H1 (cell line): Measurements from ENCODE around the gene KCTD11. TPM values are rescaled to one million over a fixed set of nuclear protein-coding genes. Genes with fewer than 3 reads are reported as not detected.

Experiments
- CTCF ChIA-PET: fragments of 300-600 bp; sonication (Branson Sonifier 250); formaldehyde crosslinking; loops from one replicate; lab custom pipeline; 2021; ENCODE audit not compliant: partially characterized antibody; lab: Charles Lee
- POLR2A ChIA-PET: fragments of 300-600 bp; sonication (Branson Sonifier 250); formaldehyde crosslinking; loops from one replicate; lab custom pipeline; 2021; ENCODE audit warnings: inconsistent platforms; ENCODE audit not compliant: partially characterized antibody; lab: Charles Lee
- DNase-seq, 2 experiments: peaks; one replicate each; pipeline versions ENCODE4 v3.0.0 to v3.0.0-alpha.2; 2010 to 2022; ENCODE audit warnings: low spot score in 2 of 2, low read depth in 1 of 2, mixed read lengths in 1 of 2
- FAIRE-seq: peaks from 2 replicates; lab custom pipeline; 2011; peaks lifted over from hg19 to GRCh38; lab: Jason Lieb, UNC
- H2AFZ ChIP-seq: 2 replicates; pipeline ENCODE4 v1.8.1; 2012; ENCODE audit warnings: low read length, inconsistent platforms
- H2AK5ac ChIP-seq: 2 replicates; pipeline ENCODE4 v1.6.1; 2013; ENCODE audit warnings: low read depth, low read length
- H2BK120ac ChIP-seq: replicated peaks from 2 replicates; pipeline ENCODE3; 2013; ENCODE audit warnings: low read depth, low read length, inconsistent platforms
- H2BK12ac ChIP-seq: 2 replicates; pipeline ENCODE4 v1.6.1; 2013; ENCODE audit warnings: low read depth, low read length
- H2BK15ac ChIP-seq: 2 replicates; pipeline ENCODE4 v1.6.1; 2013; ENCODE audit warnings: low read length
- H2BK20ac ChIP-seq: 2 replicates; pipeline ENCODE4 v1.6.1; 2013; ENCODE audit warnings: low read length
- H2BK5ac ChIP-seq: 2 replicates; pipeline ENCODE4 v1.6.1; 2013; ENCODE audit warnings: low read depth, low read length
- H3K14ac ChIP-seq: 2 replicates; pipeline ENCODE4 v1.6.1; 2013; ENCODE audit warnings: inconsistent platforms; ENCODE audit not compliant: insufficient read length
- H3K18ac ChIP-seq: 2 replicates; pipeline ENCODE4 v1.6.1; 2013; ENCODE audit warnings: low read length; ENCODE audit errors: extremely low read depth
- H3K23ac ChIP-seq: 2 replicates; pipeline ENCODE4 v1.6.1; 2013; ENCODE audit warnings: inconsistent platforms; ENCODE audit not compliant: insufficient read length
- H3K23me2 ChIP-seq: 2 replicates; pipeline ENCODE4 v1.6.1; 2013; ENCODE audit warnings: low read depth, low read length
- H3K27ac ChIP-seq: 2 replicates; pipeline ENCODE4 v1.6.1; 2011; ENCODE audit warnings: low read depth, low read length, inconsistent platforms
- H3K27me3 ChIP-seq, 4 experiments: replicated peaks in 1 of 4; 1 replicate in 1 of 4; 2 replicates in 3 of 4; pipeline versions ENCODE4 v1.6.1 to v1.8.1; 2011 to 2013; ENCODE audit warnings: low read length in 3 of 4, mild to moderate bottlenecking in 3 of 4, inconsistent platforms in 2 of 4, mixed read lengths in 2 of 4, moderate library complexity in 1 of 4; ENCODE audit not compliant: control insufficient read depth in 3 of 4, insufficient read depth in 3 of 4; ENCODE audit errors: extremely low read depth in 1 of 4
- H3K36me3 ChIP-seq, 4 experiments: 2 replicates each; pipeline versions ENCODE4 v1.6.1 to v1.8.1; 2011 to 2013; ENCODE audit warnings: mild to moderate bottlenecking in 4 of 4, low read length in 3 of 4, moderate library complexity in 2 of 4, control low read depth in 1 of 4, inconsistent platforms in 1 of 4; ENCODE audit not compliant: insufficient read depth in 4 of 4, control insufficient read depth in 2 of 4
- H3K4ac ChIP-seq: replicated peaks from 2 replicates; pipeline ENCODE3; 2013; ENCODE audit warnings: low read length, low read depth, mixed read lengths, inconsistent platforms; ENCODE audit not compliant: insufficient read length
- H3K4me1 ChIP-seq, 4 experiments: replicated peaks in 1 of 4; 1 replicate in 1 of 4; 2 replicates in 3 of 4; pipeline versions ENCODE4 v1.6.1 to v1.8.1; 2011 to 2013; ENCODE audit warnings: low read length in 3 of 4, inconsistent platforms in 2 of 4, mixed read lengths in 1 of 4; ENCODE audit not compliant: insufficient read depth in 4 of 4, control insufficient read depth in 3 of 4
- H3K4me2 ChIP-seq, 2 experiments: 2 replicates each; pipeline versions ENCODE4 v1.6.1 to v1.8.1; 2011 to 2013; ENCODE audit warnings: low read depth in 2 of 2, low read length in 2 of 2, control low read depth in 1 of 2, inconsistent platforms in 1 of 2, mild to moderate bottlenecking in 1 of 2; ENCODE audit not compliant: insufficient read depth in 1 of 2
- H3K4me3 ChIP-seq, 4 experiments: fragments of 200-600, 300-600 bp in 1 of 4; sonication (generic), shearing (Covaris generic), sonication (Bioruptor Twin) in 1 of 4; 2 replicates each; pipeline versions ENCODE4 v1.5.1 to v1.8.1; 2011 to 2016; ENCODE audit warnings: low read length in 4 of 4, low read depth in 3 of 4, control low read depth in 2 of 4, inconsistent platforms in 2 of 4, mild to moderate bottlenecking in 2 of 4, mixed read lengths in 1 of 4, moderate library complexity in 1 of 4; ENCODE audit not compliant: insufficient read depth in 2 of 4; ENCODE audit errors: extremely low read depth in 1 of 4
- H3K56ac ChIP-seq: replicated peaks from 2 replicates; pipeline ENCODE3; 2013; ENCODE audit warnings: low read depth, mild to moderate bottlenecking, mixed read lengths, low read length, inconsistent platforms; ENCODE audit not compliant: insufficient read length
- H3K79me1 ChIP-seq: 2 replicates; pipeline ENCODE4 v1.6.1; 2013; ENCODE audit warnings: low read depth, low read length, control low read depth
- H3K79me2 ChIP-seq, 2 experiments: 2 replicates each; pipeline versions ENCODE4 v1.6.1 to v1.8.1; 2012 to 2013; ENCODE audit warnings: low read length in 2 of 2, mild to moderate bottlenecking in 2 of 2, inconsistent platforms in 1 of 2; ENCODE audit not compliant: insufficient read depth in 2 of 2, control insufficient read depth in 1 of 2
- H3K9ac ChIP-seq, 4 experiments: replicated peaks in 1 of 4; 1 replicate in 1 of 4; 2 replicates in 3 of 4; pipeline versions ENCODE4 v1.6.1 to v1.8.1; 2011 to 2013; ENCODE audit warnings: low read depth in 3 of 4, low read length in 3 of 4, control low read depth in 2 of 4, mild to moderate bottlenecking in 2 of 4, moderate library complexity in 2 of 4, inconsistent platforms in 1 of 4; ENCODE audit errors: extremely low read depth in 1 of 4
- H3K9me3 ChIP-seq, 2 experiments: 2 replicates each; pipeline versions ENCODE4 v1.6.1 to v1.8.1; 2012 to 2013; ENCODE audit warnings: mild to moderate bottlenecking in 2 of 2, moderate library complexity in 2 of 2, control low read depth in 1 of 2, inconsistent platforms in 1 of 2, low read depth in 1 of 2, low read length in 1 of 2, mixed read lengths in 1 of 2; ENCODE audit not compliant: insufficient read depth in 2 of 2
- H4K20me1 ChIP-seq, 2 experiments: replicated peaks in 1 of 2; 2 replicates each; pipeline versions ENCODE3 to v1.8.1; 2011 to 2013; ENCODE audit warnings: inconsistent platforms in 2 of 2, low read length in 2 of 2, mild to moderate bottlenecking in 1 of 2; ENCODE audit not compliant: insufficient read depth in 2 of 2, control insufficient read depth in 1 of 2
- H4K5ac ChIP-seq: 2 replicates; pipeline ENCODE4 v1.6.1; 2013; ENCODE audit warnings: low read length, low read depth, mixed read lengths, inconsistent platforms; ENCODE audit not compliant: insufficient read length
- H4K8ac ChIP-seq: 2 replicates; pipeline ENCODE4 v1.8.0; 2013; ENCODE audit warnings: mild to moderate bottlenecking, moderate library complexity, low read length, inconsistent platforms; ENCODE audit not compliant: insufficient read depth; ENCODE audit errors: extremely low read depth
- H4K91ac ChIP-seq: replicated peaks from 2 replicates; pipeline ENCODE3; 2013; ENCODE audit warnings: low read length, mixed read lengths, inconsistent platforms; ENCODE audit not compliant: insufficient read length
- EP300 ChIP-seq, 2 experiments: IDR thresholded peaks; 1 replicate in 1 of 2; 2 replicates in 1 of 2; pipeline ENCODE4 v1.6.1; 2011 to 2012; ENCODE audit warnings: low read depth in 2 of 2, low read length in 2 of 2, mild to moderate bottlenecking in 2 of 2, borderline replicate concordance in 1 of 2, inconsistent platforms in 1 of 2, moderate library complexity in 1 of 2
- FOSL1 ChIP-seq: IDR thresholded peaks from 2 replicates; pipeline ENCODE4 v1.6.1; 2011; ENCODE audit warnings: mild to moderate bottlenecking, low read depth, low read length, moderate library complexity; ENCODE audit not compliant: insufficient read depth
- KDM4A ChIP-seq: IDR thresholded peaks from one replicate; pipeline ENCODE4 v1.7.1; 2012; ENCODE audit warnings: low read depth, mild to moderate bottlenecking, moderate library complexity, low read length, inconsistent platforms; ENCODE audit not compliant: severe bottlenecking
- KDM5A ChIP-seq: fragments of 200-600 bp; IDR thresholded peaks from 2 replicates; pipeline ENCODE4 v1.7.1; 2012; ENCODE audit warnings: mild to moderate bottlenecking, low read length, inconsistent platforms, mixed read lengths
- MAFK ChIP-seq: IDR thresholded peaks from 2 replicates; pipeline ENCODE4 v1.6.1; 2012; ENCODE audit warnings: low read depth, mild to moderate bottlenecking, improper control_type of control experiment, low read length
- NRF1 ChIP-seq: IDR thresholded peaks from 2 replicates; pipeline ENCODE4 v1.6.1; 2011; ENCODE audit warnings: mild to moderate bottlenecking, low read depth, low read length, improper control_type of control experiment
- RXRA ChIP-seq: IDR thresholded peaks from 2 replicates; pipeline ENCODE4 v1.6.1; 2011; ENCODE audit warnings: low read depth, mild to moderate bottlenecking, low read length, moderate library complexity; ENCODE audit not compliant: insufficient read depth
- YY1 ChIP-seq: IDR thresholded peaks from 2 replicates; pipeline ENCODE4 v1.6.1; 2011; ENCODE audit warnings: low read depth, mild to moderate bottlenecking, low read length
- WGBS, 2 experiments: shearing (Covaris generic) in 1 of 2; methylation state at CpG; one replicate each; pipeline versions ENCODE4 v1.1.6 to v1.1.7; 2013 to 2015; ENCODE audit warnings: low lambda C conversion rate in 2 of 2, mixed read lengths in 2 of 2, inconsistent platforms in 1 of 2, low coverage in 1 of 2, missing lambda C conversion rate in 1 of 2; ENCODE audit not compliant: insufficient replicate concordance in 2 of 2, insufficient coverage in 1 of 2, insufficient read length in 1 of 2; ENCODE audit errors: extremely low coverage in 1 of 2, missing lambda C conversion rate in 1 of 2; 5-methylcytosine and 5-hydroxymethylcytosine counted together
- polyA plus RNA-seq, 7 experiments: library from polyadenylated mRNA; depleted of rRNA in 3 of 7; stranded (reverse) in 5 of 7; unstranded in 2 of 7; fragments of >200 nt in 5 of 7; fragments of 200-250 nt in 2 of 7; gene quantifications; 1 replicate in 5 of 7; 2 replicates in 1 of 7; 4 replicates in 1 of 7; pipeline versions ENCODE4 v1.2.1 to v1.2.3, GENCODE V29; 2011 to 2013; ENCODE audit warnings: missing spikeins in 2 of 7, mixed read lengths in 2 of 7
- total RNA-seq: library from RNA; stranded (reverse); fragmentation: NEBNext Ultra II Directional; extraction: Animal tissue kit (Norgen Biotek cat#: 25700); gene quantifications from 2 replicates; pipeline ENCODE4 v1.2.1, GENCODE V29; 2021
- TF ChIP-seq, protein P1 (sequence below): IDR thresholded peaks from 2 replicates; pipeline ENCODE4 v1.6.1; 2012; ENCODE audit warnings: inconsistent platforms

Gene KCTD11
- total and polyA plus RNA-seq, 2 of the 8 experiments (the other 6 are each of a cell fraction or from before 2014, with no cell fraction given), result 8.6 to 9.2 TPM

DNA sequence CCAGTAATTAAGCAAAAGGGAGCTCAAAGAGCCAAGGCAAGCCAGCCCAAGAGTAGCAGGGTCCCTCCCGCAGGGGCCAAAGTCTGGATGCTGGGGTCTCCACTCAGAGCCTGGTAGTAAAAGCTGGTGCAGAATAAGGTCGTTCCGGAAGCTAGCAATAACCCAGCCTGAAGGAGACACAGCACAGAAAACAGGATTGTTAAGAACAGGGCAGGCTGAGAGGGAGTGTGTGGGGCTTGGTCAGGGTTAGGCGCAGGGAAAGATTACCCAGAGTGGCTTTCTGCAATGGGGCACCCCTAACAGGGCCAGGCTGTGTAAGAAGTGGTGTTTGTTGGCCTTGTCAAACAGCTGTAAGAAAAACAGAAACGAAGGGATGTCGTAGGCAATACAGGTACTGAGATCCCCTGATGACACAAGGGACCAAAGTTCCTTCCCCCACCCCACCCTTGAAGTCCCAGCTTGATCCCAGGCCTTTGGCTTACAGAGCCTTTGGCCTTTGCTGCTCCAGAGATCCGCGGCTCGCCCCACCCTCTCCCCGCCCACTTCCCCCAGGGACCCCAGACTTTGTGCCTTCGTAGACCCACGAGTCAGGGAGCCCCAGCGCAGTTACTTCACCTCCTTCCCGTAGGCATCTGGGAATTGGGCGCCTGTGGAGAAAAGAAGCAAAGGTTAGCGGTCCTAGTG lies 51.2 kb downstream of the KCTD11 start:
- Histone ChIP-seq H3K9ac (peak overlapping the region in 2 of 4 experiments; percentile 25 to 61; a peak in 3 of 7 replicates), H2AK5ac (peak overlapping the region; percentile 75; the same call in 1 of the 2 replicates), H4K8ac (no peak overlapping the region), H3K27ac (no peak overlapping the region), H3K36me3 (no peaks in the 10 kb centered on the region), H3K23ac (no peak overlapping the region), H4K5ac (peak overlapping the region; percentile 60), H2AFZ (no peak overlapping the region), H2BK120ac (no peak overlapping the region), H2BK20ac (no peak overlapping the region), H3K79me2 (peaks cover 0 to 8% of the 10 kb centered on the region in 2 experiments; a peak in 1 of 4 replicates), H3K4ac (peak overlapping the region; percentile 5), H2BK5ac (peak overlapping the region; percentile 76), H3K4me1 (peaks cover 0 to 13% (median 9%) of the 10 kb centered on the region in 4 experiments; a peak in 5 of 7 replicates), H2BK12ac (no peak overlapping the region), H3K18ac (peak overlapping the region; percentile 32; the same call in 1 of the 2 replicates), H2BK15ac (no peak overlapping the region), H3K9me3 (no peaks in the 10 kb centered on the region), H3K14ac (peak overlapping the region; percentile 21), H3K27me3 (no peaks in the 10 kb centered on the region; a peak in 1 of 7 replicates), H3K56ac (no peak overlapping the region), H3K79me1 (peaks cover 5% of the 10 kb centered on the region), H4K20me1 (peaks cover 0 to 6% of the 10 kb centered on the region in 2 experiments), H3K23me2 (peaks cover 13% of the 10 kb centered on the region; the same call in 1 of the 2 replicates), H3K4me2 (peak overlapping the region; percentile 84 to 90), H4K91ac (no peak overlapping the region), H3K4me3 (peak overlapping the region; percentile 67 to 94 (median 74))
- TF ChIP-seq KDM5A, result no peak
- no peak for TF ChIP-seq RXRA
- no peak for TF ChIP-seq NRF1
- TF ChIP-seq, protein P1, sequence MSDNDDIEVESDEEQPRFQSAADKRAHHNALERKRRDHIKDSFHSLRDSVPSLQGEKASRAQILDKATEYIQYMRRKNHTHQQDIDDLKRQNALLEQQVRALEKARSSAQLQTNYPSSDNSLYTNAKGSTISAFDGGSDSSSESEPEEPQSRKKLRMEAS, result 0 out of 2 replicates have a peak, but pooled peaks have one; percentile 1
- TF ChIP-seq EP300 (IDR thresholded peaks at IDR 0.05; ENCODE audit: borderline replicate concordance in 1 of 2, low read depth in 2 of 2, low read length in 2 of 2), result no peak
- no peak for TF ChIP-seq MAFK
- TF ChIP-seq YY1, result no peak
- TF ChIP-seq KDM4A, result peak; percentile 2
- no peak for TF ChIP-seq FOSL1
- FAIRE-seq (peak; percentile 73), DNase-seq (peak in 1 of 2 experiments; percentile 76)
- WGBS, 2 experiments, result 25% methylated on average over 15 of the region's 16 CpGs; no CpG with 5 or more reads in 1 of the 2 experiments
- ChIA-PET POLR2A (interaction anchor here (0.6 to 8.2 kb wide), 16 partner anchors 8 to 204 kb away, joined by 3 to 66 read pairs (median 6); partner anchors contain the start of genes FGF11, PHF23, PLSCR3 and POLR2A), CTCF (interaction anchor here (0.8 to 3.5 kb wide), 11 partner anchors 8 to 158 kb away, joined by 3 to 26 read pairs (median 5); partner anchors contain the start of genes TMEM102 and TMEM95)
